ENCODE data around the gene SEC61A1.

Gene SEC61A1

GRCh38 chr3:128076483-128077201 is 24.4 kb downstream of the SEC61A1 start:
- peak in 49 of 58 donors; percentile 5 to 78 (median 41) for DNase-seq

GRCh38 chr3:128077202-128077624 is 25.0 kb downstream of the SEC61A1 start:
- peak in 1 of 58 donors; percentile 38 for DNase-seq

GRCh38 chr3:128077665-128078064 is 25.4 kb downstream of the SEC61A1 start:
- DNase-seq: no peak

- no peak for DNase-seq
Measured at GRCh38 chr3:128078322-128078721, 26.1 kb downstream of the SEC61A1 start.

GRCh38 chr3:128078875-128079274 is 26.6 kb downstream of the SEC61A1 start:
- DNase-seq: no peak

GRCh38 chr3:128079823-128080222 is 27.6 kb downstream of the SEC61A1 start:
- DNase-seq: no peak

- no peak for DNase-seq
Measured at GRCh38 chr3:128080323-128081080, 28.3 kb downstream of the SEC61A1 start.

- DNase-seq: no peak
Measured at GRCh38 chr3:128081226-128081625, 29.0 kb downstream of the SEC61A1 start.

GRCh38 chr3:128081846-128082245 is 29.6 kb downstream of the SEC61A1 start:
- DNase-seq: no peak

- DNase-seq: no peak
Measured at GRCh38 chr3:128082546-128082945, 30.3 kb downstream of the SEC61A1 start.

- no peak for DNase-seq
Measured at GRCh38 chr3:128083396-128083795, 31.2 kb downstream of the SEC61A1 start.

- no peak for DNase-seq
Measured at GRCh38 chr3:128083980-128084674, 31.9 kb downstream of the SEC61A1 start.

GRCh38 chr3:128084675-128085021 is 32.4 kb downstream of the SEC61A1 start:
- DNase-seq: no peak

GRCh38 chr3:128089135-128089534 is 36.9 kb downstream of the SEC61A1 start:
- no peak for DNase-seq

- no peak for DNase-seq
Measured at GRCh38 chr3:128091586-128091985, 39.3 kb downstream of the SEC61A1 start.

- DNase-seq: no peak
Measured at GRCh38 chr3:128094295-128095151, 42.3 kb downstream of the SEC61A1 start.

GRCh38 chr3:128095222-128095703 is 43.0 kb downstream of the SEC61A1 start:
- peak in 54 of 58 donors; percentile 25 to 87 (median 72) for DNase-seq

GRCh38 chr3:128098234-128098633 is 46.0 kb downstream of the SEC61A1 start:
- no peak for DNase-seq

- DNase-seq: peak in 9 of 58 donors; percentile 9 to 34 (median 14)
Measured at GRCh38 chr3:128100161-128100560, 47.9 kb downstream of the SEC61A1 start.

GRCh38 chr3:128100638-128101037 is 48.4 kb downstream of the SEC61A1 start:
- DNase-seq: no peak

- no peak for DNase-seq
Measured at GRCh38 chr3:128103136-128103676, 51.0 kb downstream of the SEC61A1 start.
